ENCODE data around the gene KAT6B. TPM values are rescaled to one million over a fixed set of nuclear protein-coding genes. Genes with fewer than 3 reads are reported as not detected.

KAT6B gene
- total and polyA plus RNA-seq, 4 donors: 5.0 to 161 (median 21.0) TPM

- TF ChIP-seq CTCF (IDR thresholded peaks at IDR 0.05; ENCODE audit: control extremely low read depth, extremely low read depth): no peak
- H3K4me3 ChIP-seq: no peak overlapping the region
- no peaks in the 10 kb centered on the region for H3K27me3 ChIP-seq (ENCODE audit: control insufficient read depth in 3 of 3, insufficient read depth in 3 of 3, low read length in 2 of 3)
- no peak overlapping the region for H3K27ac ChIP-seq (ENCODE audit: low read depth in 1 of 2, low read length in 1 of 2)
- peaks cover 0 to 3% (median 0%) of the 10 kb centered on the region in 4 donors for H3K36me3 ChIP-seq (ENCODE audit: control insufficient read depth in 4 of 4, insufficient read depth in 4 of 4, low read length in 4 of 4)
- no peak for DNase-seq
- peaks cover 0 to 34% (median 5%) of the 10 kb centered on the region in 5 donors for H3K4me1 ChIP-seq (ENCODE audit: control insufficient read depth in 5 of 5, insufficient read depth in 5 of 5, low read length in 5 of 5)
- no peak for ATAC-seq (ENCODE audit: insufficient read depth, low FRiP score)
- no peak overlapping the region for H3K9ac ChIP-seq (ENCODE audit: insufficient read depth in 1 of 2, low read length in 2 of 2)
- H3K9me3 ChIP-seq (ENCODE audit: control insufficient read depth in 4 of 4, insufficient read depth in 3 of 4, low read length in 3 of 4): no peaks in the 10 kb centered on the region
- WGBS, 2 donors: 81 to 84% methylated on average over 5 of the region's 5 CpGs
These were observed 73.9 kb downstream of the KAT6B start for GRCh38 chr10:74900297-74900696.

GRCh38 chr10:74901301-74901700 is 74.9 kb downstream of the KAT6B start:
- H3K27me3 ChIP-seq (ENCODE audit: control insufficient read depth in 3 of 3, insufficient read depth in 3 of 3, low read length in 2 of 3): no peaks in the 10 kb centered on the region
- peaks cover 0 to 30% (median 5%) of the 10 kb centered on the region in 5 donors for H3K4me1 ChIP-seq (ENCODE audit: control insufficient read depth in 5 of 5, insufficient read depth in 5 of 5, low read length in 5 of 5)
- no peak overlapping the region for H3K27ac ChIP-seq (ENCODE audit: low read depth in 1 of 2, low read length in 1 of 2)
- WGBS, 2 donors: 59 to 78% methylated on average over 2 of the region's 2 CpGs
- ATAC-seq (ENCODE audit: insufficient read depth, low FRiP score) (no peak), DNase-seq (no peak)
- H3K4me3 ChIP-seq: no peak overlapping the region
- H3K9ac ChIP-seq (ENCODE audit: insufficient read depth in 1 of 2, low read length in 2 of 2): no peak overlapping the region
- H3K36me3 ChIP-seq (ENCODE audit: control insufficient read depth in 4 of 4, insufficient read depth in 4 of 4, low read length in 4 of 4): no peaks in the 10 kb centered on the region
- H3K9me3 ChIP-seq (ENCODE audit: control insufficient read depth in 4 of 4, insufficient read depth in 3 of 4, low read length in 3 of 4): no peaks in the 10 kb centered on the region
- no peak for TF ChIP-seq CTCF (IDR thresholded peaks at IDR 0.05; ENCODE audit: control extremely low read depth, extremely low read depth)

- H3K9me3 ChIP-seq (ENCODE audit: control insufficient read depth in 4 of 4, insufficient read depth in 3 of 4, low read length in 3 of 4): no peaks in the 10 kb centered on the region
- no peak for DNase-seq
- no peak overlapping the region for H3K9ac ChIP-seq (ENCODE audit: insufficient read depth in 1 of 2, low read length in 2 of 2)
- ATAC-seq (ENCODE audit: insufficient read depth, low FRiP score): no peak
- WGBS, 2 donors: 78 to 84% methylated on average over 6 of the region's 6 CpGs
- H3K4me1 ChIP-seq (ENCODE audit: control insufficient read depth in 5 of 5, insufficient read depth in 5 of 5, low read length in 5 of 5): peaks cover 3 to 36% (median 7%) of the 10 kb centered on the region in 5 donors
- no peak for TF ChIP-seq CTCF (IDR thresholded peaks at IDR 0.05; ENCODE audit: control extremely low read depth, extremely low read depth)
- no peaks in the 10 kb centered on the region for H3K27me3 ChIP-seq (ENCODE audit: control insufficient read depth in 3 of 3, insufficient read depth in 3 of 3, low read length in 2 of 3)
- no peaks in the 10 kb centered on the region for H3K36me3 ChIP-seq (ENCODE audit: control insufficient read depth in 4 of 4, insufficient read depth in 4 of 4, low read length in 4 of 4)
- no peak overlapping the region for H3K4me3 ChIP-seq
- peak overlapping the region in 1 of 2 donors; percentile 57 for H3K27ac ChIP-seq (ENCODE audit: low read depth in 1 of 2, low read length in 1 of 2)
These were observed 75.6 kb downstream of the KAT6B start for GRCh38 chr10:74901867-74902450.

- ATAC-seq (ENCODE audit: insufficient read depth, low FRiP score): no peak
- H3K9me3 ChIP-seq (ENCODE audit: control insufficient read depth in 4 of 4, insufficient read depth in 3 of 4, low read length in 3 of 4): no peaks in the 10 kb centered on the region
- peaks cover 4 to 28% (median 6%) of the 10 kb centered on the region in 5 donors for H3K4me1 ChIP-seq (ENCODE audit: control insufficient read depth in 5 of 5, insufficient read depth in 5 of 5, low read length in 5 of 5)
- H3K27me3 ChIP-seq (ENCODE audit: control insufficient read depth in 3 of 3, insufficient read depth in 3 of 3, low read length in 2 of 3): no peaks in the 10 kb centered on the region
- no peak for DNase-seq
- no peak overlapping the region for H3K27ac ChIP-seq (ENCODE audit: low read depth in 1 of 2, low read length in 1 of 2)
- WGBS, 2 donors: 93 to 95% methylated on average over 3 of the region's 3 CpGs
- no peaks in the 10 kb centered on the region for H3K36me3 ChIP-seq (ENCODE audit: control insufficient read depth in 4 of 4, insufficient read depth in 4 of 4, low read length in 4 of 4)
- H3K9ac ChIP-seq (ENCODE audit: insufficient read depth in 1 of 2, low read length in 2 of 2): no peak overlapping the region
- TF ChIP-seq CTCF (IDR thresholded peaks at IDR 0.05; ENCODE audit: control extremely low read depth, extremely low read depth): no peak
- H3K4me3 ChIP-seq: no peak overlapping the region
These were observed 77.1 kb downstream of the KAT6B start for GRCh38 chr10:74903491-74903890.

Measured in lung (tissue), 12 donors.